HFFc6 (cell line): ENCODE measurements around the gene SFXN2. TPM values are rescaled to one million over a fixed set of nuclear protein-coding genes. Genes with fewer than 3 reads are reported as not detected.

Experiments
- DNase-seq: peaks from one replicate; pipeline ENCODE4 v3.0.0-alpha.2; 2018
- H3K27ac Mint-ChIP-seq: 2 replicates; pipeline ENCODE4 v1.8.0; 2020; ENCODE audit warnings: mild to moderate bottlenecking, mixed read lengths
- H3K27me3 Mint-ChIP-seq: 2 replicates; pipeline ENCODE4 v1.8.0; 2021; ENCODE audit warnings: mild to moderate bottlenecking, moderate library complexity, mixed read lengths; ENCODE audit not compliant: insufficient read depth
- H3K36me3 Mint-ChIP-seq: 2 replicates; pipeline ENCODE4 v1.8.0; 2021; ENCODE audit warnings: low read depth, mixed read lengths
- H3K4me1 Mint-ChIP-seq: 2 replicates; pipeline ENCODE4 v1.8.0; 2020; ENCODE audit warnings: low read depth, mixed read lengths
- H3K4me3 Mint-ChIP-seq: 2 replicates; pipeline ENCODE4 v1.8.0; 2020; ENCODE audit warnings: mild to moderate bottlenecking, moderate library complexity, mixed read lengths
- H3K9me3 Mint-ChIP-seq: 2 replicates; pipeline ENCODE4 v1.8.0; 2020; ENCODE audit warnings: mild to moderate bottlenecking, mixed read lengths
- CTCF ChIP-seq: fragments of 200-600 bp; sonication (generic); IDR thresholded peaks from 2 replicates; pipeline ENCODE4 v1.5.0; 2021; ENCODE audit warnings: antibody characterized with exemption, mild to moderate bottlenecking
- total RNA-seq, 6 experiments: library from RNA; stranded (reverse); fragmentation: NEBNext Ultra II Directional; extraction: Animal tissue kit (Norgen Biotek cat#: 25700); gene quantifications; 2 replicates in 1 of 6; 3 replicates in 5 of 6; pipeline ENCODE4 v1.2.3, GENCODE V29; 2021

SFXN2 gene
- total RNA-seq, 6 experiments from 2014 or later = 2.2 to 4.4 (median 3.5) TPM

- DNase-seq = peak; percentile 40
- peaks cover 14% of the 10 kb centered on the region for H3K36me3 Mint-ChIP-seq
- H3K4me3 Mint-ChIP-seq = no peak overlapping the region
- peak overlapping the region; percentile 63; the same call in 1 of the 2 replicates for H3K27ac Mint-ChIP-seq
- peaks cover 21% of the 10 kb centered on the region for H3K4me1 Mint-ChIP-seq
- no peaks in the 10 kb centered on the region; the same call in 1 of the 2 replicates for H3K27me3 Mint-ChIP-seq
- TF ChIP-seq CTCF = no peak
- H3K9me3 Mint-ChIP-seq = no peaks in the 10 kb centered on the region
These were observed 11.8 kb downstream of the SFXN2 start for GRCh38 chr10:102726274-102726673.

GRCh38 chr10:102727037-102727818 lies 12.8 kb downstream of the SFXN2 start:
- H3K4me1 Mint-ChIP-seq = peaks cover 13% of the 10 kb centered on the region
- peaks cover 18% of the 10 kb centered on the region for H3K36me3 Mint-ChIP-seq
- H3K27ac Mint-ChIP-seq = no peak overlapping the region
- no peaks in the 10 kb centered on the region for H3K9me3 Mint-ChIP-seq
- no peaks in the 10 kb centered on the region; the same call in 1 of the 2 replicates for H3K27me3 Mint-ChIP-seq
- DNase-seq = no peak
- H3K4me3 Mint-ChIP-seq = no peak overlapping the region
- no peak for TF ChIP-seq CTCF

- TF ChIP-seq CTCF = peak; percentile 97
- Mint-ChIP-seq H3K27ac (no peak overlapping the region), H3K36me3 (peaks cover 16% of the 10 kb centered on the region), H3K4me3 (no peak overlapping the region), H3K9me3 (no peaks in the 10 kb centered on the region), H3K27me3 (no peaks in the 10 kb centered on the region; the same call in 1 of the 2 replicates), H3K4me1 (peaks cover 12% of the 10 kb centered on the region)
- peak; percentile 65 for DNase-seq
These were observed 14.9 kb downstream of the SFXN2 start for GRCh38 chr10:102729029-102730026.

GRCh38 chr10:102731222-102731800 lies 16.9 kb downstream of the SFXN2 start:
- no peak for DNase-seq
- H3K27ac Mint-ChIP-seq = no peak overlapping the region
- no peak overlapping the region for H3K4me3 Mint-ChIP-seq
- peaks cover 7% of the 10 kb centered on the region for H3K4me1 Mint-ChIP-seq
- peaks cover 16% of the 10 kb centered on the region for H3K36me3 Mint-ChIP-seq
- no peaks in the 10 kb centered on the region; the same call in 1 of the 2 replicates for H3K27me3 Mint-ChIP-seq
- no peak for TF ChIP-seq CTCF
- H3K9me3 Mint-ChIP-seq = no peaks in the 10 kb centered on the region

- no peak for TF ChIP-seq CTCF
- H3K9me3 Mint-ChIP-seq = no peaks in the 10 kb centered on the region
- no peak overlapping the region for H3K27ac Mint-ChIP-seq
- no peak for DNase-seq
- no peak overlapping the region for H3K4me3 Mint-ChIP-seq
- H3K36me3 Mint-ChIP-seq = peaks cover 12% of the 10 kb centered on the region
- no peaks in the 10 kb centered on the region; the same call in 1 of the 2 replicates for H3K27me3 Mint-ChIP-seq
- no peaks in the 10 kb centered on the region for H3K4me1 Mint-ChIP-seq
These were observed 18.2 kb downstream of the SFXN2 start for GRCh38 chr10:102732661-102733060.
